PC-3 (cell line): ENCODE results near the gene BNIP3.

Experiments used
- EZH2 ChIP-seq: fragments of 300-600 bp; sonication (generic); IDR thresholded peaks from one replicate; pipeline ENCODE4 v1.6.1; 2017; ENCODE audit warnings: antibody characterized with exemption, mild to moderate bottlenecking, low read length; ENCODE audit not compliant: unreplicated experiment
- EZH2phosphoT487 ChIP-seq: fragments of 300-600 bp; sonication (generic); IDR thresholded peaks from 2 replicates; pipeline ENCODE4 v1.6.1; 2018; ENCODE audit warnings: mild to moderate bottlenecking, antibody characterized with exemption, low read length, borderline replicate concordance
- TF ChIP-seq, protein P1 (sequence below): fragments of 300-600 bp; sonication (generic); conservative IDR thresholded peaks from 2 replicates; pipeline ENCODE4 v1.5.1; 2017; ENCODE audit warnings: antibody characterized with exemption, low read depth, mild to moderate bottlenecking, low read length

DNA sequence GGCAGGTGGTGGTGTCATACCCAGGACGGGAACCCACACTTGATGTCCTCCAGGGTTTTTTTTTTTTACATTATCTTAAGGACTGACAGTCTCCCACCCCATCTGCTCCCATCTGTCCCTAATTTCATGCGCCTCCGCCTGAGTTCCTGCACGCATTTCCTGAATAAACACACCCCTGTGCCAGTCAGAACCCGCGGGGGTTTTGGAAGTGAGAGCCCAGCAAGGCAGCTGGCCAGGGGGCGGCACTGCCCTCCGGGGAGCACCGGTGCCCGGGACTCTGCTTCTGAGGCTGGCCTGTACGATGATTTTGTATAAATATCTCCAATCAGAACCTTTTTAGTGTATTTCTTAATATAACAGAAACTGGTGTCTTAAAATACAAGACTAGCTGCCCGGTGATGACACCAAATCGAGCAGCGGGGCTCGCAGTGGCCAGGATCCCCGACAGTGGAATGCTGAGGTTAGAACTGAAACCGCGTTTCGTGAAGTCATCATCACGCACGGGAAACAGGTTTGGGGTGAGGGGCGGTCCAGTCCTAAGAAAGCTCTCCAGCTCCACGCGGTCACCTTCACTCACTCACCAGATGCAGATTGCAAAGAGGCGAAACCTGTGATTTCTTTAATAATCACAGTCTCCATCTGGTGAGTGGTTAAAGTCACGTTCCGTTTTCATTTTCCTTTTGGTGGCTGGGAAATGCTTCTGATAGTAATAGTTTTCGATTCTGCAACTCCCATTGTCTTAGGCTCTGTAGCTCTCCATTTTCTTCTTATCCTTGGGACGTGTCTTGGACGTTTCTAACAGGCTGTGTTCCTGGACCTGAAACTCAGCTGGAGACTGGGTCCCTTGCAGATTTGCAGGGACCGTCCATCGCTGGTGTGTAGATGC lies 19.7 kb downstream of the BNIP3 start:
- TF ChIP-seq, protein P1, sequence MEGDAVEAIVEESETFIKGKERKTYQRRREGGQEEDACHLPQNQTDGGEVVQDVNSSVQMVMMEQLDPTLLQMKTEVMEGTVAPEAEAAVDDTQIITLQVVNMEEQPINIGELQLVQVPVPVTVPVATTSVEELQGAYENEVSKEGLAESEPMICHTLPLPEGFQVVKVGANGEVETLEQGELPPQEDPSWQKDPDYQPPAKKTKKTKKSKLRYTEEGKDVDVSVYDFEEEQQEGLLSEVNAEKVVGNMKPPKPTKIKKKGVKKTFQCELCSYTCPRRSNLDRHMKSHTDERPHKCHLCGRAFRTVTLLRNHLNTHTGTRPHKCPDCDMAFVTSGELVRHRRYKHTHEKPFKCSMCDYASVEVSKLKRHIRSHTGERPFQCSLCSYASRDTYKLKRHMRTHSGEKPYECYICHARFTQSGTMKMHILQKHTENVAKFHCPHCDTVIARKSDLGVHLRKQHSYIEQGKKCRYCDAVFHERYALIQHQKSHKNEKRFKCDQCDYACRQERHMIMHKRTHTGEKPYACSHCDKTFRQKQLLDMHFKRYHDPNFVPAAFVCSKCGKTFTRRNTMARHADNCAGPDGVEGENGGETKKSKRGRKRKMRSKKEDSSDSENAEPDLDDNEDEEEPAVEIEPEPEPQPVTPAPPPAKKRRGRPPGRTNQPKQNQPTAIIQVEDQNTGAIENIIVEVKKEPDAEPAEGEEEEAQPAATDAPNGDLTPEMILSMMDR, result no peak
- TF ChIP-seq EZH2 (no peak), EZH2phosphoT487 (no peak)
